GM18505 (cell line): Measurements from ENCODE around the gene EIF2S2.
A peak's percentile ranks its signal among the peaks of the same experiment; 100 is the strongest.

Experiments used
- ATAC-seq: cut with Tn5 transposase; IDR thresholded peaks from one replicate; pipeline ENCODE4 v1.9.1; 2021; ENCODE audit not compliant: unreplicated experiment
- POLR2A ChIP-seq: IDR thresholded peaks from 4 replicates; pipeline ENCODE4 v1.6.1; 2011; ENCODE audit warnings: borderline replicate concordance; ENCODE audit not compliant: insufficient read depth, insufficient read length; ENCODE audit errors: extremely low read depth

Gene EIF2S2

GRCh38 chr20:34089175-34089479, 22.9 kb downstream of the EIF2S2 start:
- ATAC-seq: no peak
- TF ChIP-seq POLR2A: no peak

GRCh38 chr20:34088305-34089174, 23.5 kb downstream of the EIF2S2 start:
- no peak for ATAC-seq
- TF ChIP-seq POLR2A: no peak

GRCh38 chr20:34085544-34086040, 26.5 kb downstream of the EIF2S2 start:
- ATAC-seq: no peak
- no peak for TF ChIP-seq POLR2A

GRCh38 chr20:34084227-34084923, 27.7 kb downstream of the EIF2S2 start:
- peak; percentile 16 for TF ChIP-seq POLR2A
- ATAC-seq: no peak

GRCh38 chr20:34083781-34084180, 28.3 kb downstream of the EIF2S2 start:
- no peak for TF ChIP-seq POLR2A
- no peak for ATAC-seq

- TF ChIP-seq POLR2A: no peak
- ATAC-seq: no peak
These were observed 28.9 kb downstream of the EIF2S2 start for GRCh38 chr20:34083137-34083536.

- ATAC-seq: no peak
- no peak for TF ChIP-seq POLR2A
These were observed 29.7 kb downstream of the EIF2S2 start for GRCh38 chr20:34082232-34082887.

GRCh38 chr20:34079818-34080217, 32.2 kb downstream of the EIF2S2 start:
- no peak for ATAC-seq

GRCh38 chr20:34078540-34078939, 33.5 kb downstream of the EIF2S2 start:
- TF ChIP-seq POLR2A: no peak
- no peak for ATAC-seq

More at GRCh38 chr20:34079818-34080217, 32.2 kb downstream of the EIF2S2 start:
- TF ChIP-seq POLR2A: no peak

GRCh38 chr20:34076952-34077351, 35.1 kb downstream of the EIF2S2 start:
- no peak for TF ChIP-seq POLR2A
- ATAC-seq: no peak

GRCh38 chr20:34075647-34076046, 36.4 kb downstream of the EIF2S2 start:
- no peak for TF ChIP-seq POLR2A
- ATAC-seq: no peak

GRCh38 chr20:34074101-34074760, 37.8 kb downstream of the EIF2S2 start:
- TF ChIP-seq POLR2A: no peak
- no peak for ATAC-seq

GRCh38 chr20:34072778-34073177, 39.3 kb downstream of the EIF2S2 start:
- no peak for TF ChIP-seq POLR2A
- ATAC-seq: no peak
